ENCODE measurements around the gene ACAA1. TPM values are rescaled to one million over a fixed set of nuclear protein-coding genes. Genes with fewer than 3 reads are reported as not detected.

Gene ACAA1
- total RNA-seq, 1 donor from 2014 or later, result 107 TPM

- ATAC-seq, result no peak
- intact Hi-C loops (cut with micrococcal nuclease), result no loop called here
- DNase-seq, result no peak
Measured at GRCh38 chr3:38122712-38123290, 14.1 kb downstream of the ACAA1 start.

DNA sequence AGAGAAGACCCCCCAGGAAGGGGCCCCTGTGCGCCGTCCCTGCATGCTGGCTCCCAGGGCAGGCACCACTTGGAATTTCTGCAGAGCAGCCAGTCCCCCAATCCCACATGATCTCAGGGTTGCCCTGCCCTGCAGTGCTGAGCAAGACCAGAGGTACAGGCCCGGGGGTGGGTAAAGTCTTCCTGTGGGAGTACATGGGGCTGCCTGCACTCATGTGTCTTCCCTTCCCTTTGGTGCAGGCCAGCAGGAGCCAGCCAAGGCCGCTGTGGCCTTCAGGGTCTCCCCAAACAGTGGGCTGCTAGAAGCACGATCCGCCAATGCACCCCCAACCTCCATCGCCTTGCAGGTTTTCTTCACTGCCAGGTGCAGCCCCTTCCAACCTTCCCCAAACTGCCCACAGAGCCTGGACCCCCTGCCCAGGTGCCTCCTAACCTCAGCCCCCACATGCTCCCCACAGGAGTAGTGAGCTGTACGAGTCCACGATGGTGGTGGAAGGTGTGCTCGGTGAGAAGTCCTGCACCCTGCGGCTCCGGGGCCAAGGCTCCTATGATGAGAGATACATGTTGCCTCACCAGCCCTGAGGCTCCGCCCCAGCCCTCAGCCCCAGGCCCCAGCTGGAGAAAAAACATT lies 15.0 kb downstream of the ACAA1 start:
- DNase-seq (peak; percentile 21), ATAC-seq (no peak)
- intact Hi-C loops (cut with micrococcal nuclease), result no loop called here

GRCh38 chr3:38121451-38121831 lies 15.5 kb downstream of the ACAA1 start:
- ATAC-seq (no peak), DNase-seq (peak; percentile 35)
- intact Hi-C loops (cut with micrococcal nuclease), result no loop called here

DNA sequence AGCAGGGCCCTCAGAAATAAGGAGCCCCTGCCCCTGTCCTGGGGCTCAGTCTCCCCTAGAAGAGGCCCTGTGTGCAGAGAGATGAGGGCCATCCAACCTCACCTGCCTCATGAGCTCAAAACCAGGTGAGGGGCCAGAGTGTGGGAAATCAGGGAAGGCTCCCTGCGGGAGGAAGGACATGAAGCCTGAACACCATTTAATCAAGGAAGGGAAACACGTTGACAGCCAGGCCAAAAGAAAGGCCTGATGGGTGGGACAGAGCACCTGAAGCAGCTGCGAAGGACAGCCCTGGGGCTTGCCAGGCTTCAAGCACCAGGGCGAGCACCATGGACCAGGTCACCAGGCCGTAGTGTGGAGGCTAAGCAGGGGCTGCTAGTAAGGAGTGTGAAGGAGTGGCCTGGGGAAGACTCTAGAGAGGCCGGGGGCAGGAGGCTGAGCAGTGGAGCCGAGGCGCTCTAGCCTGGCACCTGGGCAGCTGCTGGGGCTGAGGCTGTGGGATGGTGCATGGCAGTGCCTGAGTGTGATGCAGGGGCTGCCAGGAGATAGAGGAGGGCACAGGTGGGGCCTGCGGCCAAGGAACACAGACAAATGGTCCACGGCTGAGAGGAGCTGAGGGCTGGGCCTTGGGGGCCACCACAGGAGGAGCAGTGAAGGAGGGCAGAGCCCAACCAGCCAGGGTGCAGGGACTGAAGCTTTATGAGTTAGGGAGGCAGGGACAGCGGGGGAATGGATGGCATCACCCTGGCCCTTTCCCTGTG lies 16.1 kb downstream of the ACAA1 start:
- intact Hi-C loops (cut with micrococcal nuclease), result no loop called here
- DNase-seq (no peak), ATAC-seq (no peak)

DNA sequence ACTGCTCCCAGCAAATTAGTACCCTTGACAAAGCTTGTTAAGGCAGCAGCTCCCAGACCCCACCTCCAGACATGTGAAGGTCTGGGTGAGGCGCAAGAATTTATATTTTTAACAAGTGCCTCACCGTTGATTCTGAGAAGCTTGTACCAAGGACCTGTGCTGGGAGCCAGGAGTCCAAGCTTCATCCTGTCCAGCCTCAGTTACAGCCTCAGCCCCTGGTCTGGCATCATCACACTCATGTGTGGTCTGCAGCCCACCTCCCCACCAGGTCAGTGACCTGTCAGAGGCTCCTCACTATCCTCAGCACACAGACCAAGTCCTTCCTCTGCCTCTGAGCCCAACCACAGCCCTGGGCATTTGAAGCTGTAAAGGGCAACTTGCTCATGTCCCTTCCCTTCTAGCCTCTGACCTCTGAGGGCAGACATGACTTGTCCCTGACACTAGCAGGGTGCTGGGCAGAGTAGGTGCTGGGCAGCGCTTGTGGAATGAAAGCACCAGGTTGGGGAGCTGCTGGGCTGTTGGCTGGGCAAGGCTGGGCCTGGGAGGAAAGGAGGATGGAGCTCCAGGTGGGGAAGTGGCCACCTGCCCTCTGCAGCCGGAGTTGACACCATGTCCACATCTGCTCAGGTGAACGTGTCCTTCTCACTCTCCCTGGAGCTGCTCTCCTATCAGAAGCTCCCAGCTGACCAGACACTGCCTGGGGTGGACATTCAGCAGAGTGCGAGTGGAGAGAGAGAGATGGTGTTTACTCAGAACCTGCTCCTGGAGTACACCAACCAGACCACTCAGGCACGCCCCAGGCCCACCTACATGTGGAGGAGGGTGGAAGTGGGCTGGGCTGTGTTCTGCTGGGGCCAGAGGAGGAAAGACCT lies 16.9 kb downstream of the ACAA1 start:
- ATAC-seq (no peak), DNase-seq (peak; percentile 25)
- intact Hi-C loops (cut with micrococcal nuclease), result no loop called here

GRCh38 chr3:38119248-38119544 lies 17.7 kb downstream of the ACAA1 start:
- ATAC-seq (no peak), DNase-seq (no peak)
- intact Hi-C loops (cut with micrococcal nuclease), result no loop called here

- DNase-seq (no peak), ATAC-seq (no peak)
- intact Hi-C loops (cut with micrococcal nuclease), result no loop called here
Measured at GRCh38 chr3:38118421-38119247, 18.3 kb downstream of the ACAA1 start.

DNA sequence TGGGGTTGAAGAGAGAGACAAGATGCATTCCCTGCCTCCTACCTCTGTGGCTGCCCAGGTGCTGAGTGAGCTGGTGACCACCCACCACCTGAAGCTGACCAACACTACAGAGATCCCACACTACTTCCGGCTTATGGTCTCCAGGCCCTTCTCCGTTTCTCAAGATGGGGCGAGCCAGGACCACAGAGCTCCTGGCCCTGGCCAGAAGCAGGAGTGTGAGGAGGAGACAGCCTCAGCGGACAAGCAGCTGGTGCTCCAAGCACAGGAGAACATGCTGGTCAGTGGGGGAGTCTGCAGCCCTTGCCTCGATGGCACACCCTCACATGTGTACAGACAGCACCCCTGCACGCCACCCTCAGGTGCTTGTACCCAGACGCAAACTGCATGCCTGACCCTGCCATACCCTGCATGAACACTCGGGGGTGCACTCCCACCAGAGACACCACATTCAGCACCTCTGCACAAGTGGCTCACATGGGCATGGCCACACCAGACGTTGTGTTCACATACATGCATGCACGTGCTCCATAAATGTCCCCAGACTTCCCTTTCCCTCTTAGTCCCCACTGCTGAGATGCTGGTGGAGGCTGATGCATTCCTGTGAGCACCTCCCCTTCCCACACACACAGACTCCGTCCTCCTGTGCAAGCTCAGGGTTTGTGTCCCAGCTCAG lies 19.0 kb downstream of the ACAA1 start:
- intact Hi-C loops (cut with micrococcal nuclease), result no loop called here
- ATAC-seq (peak; percentile 69), DNase-seq (peak; percentile 65)

DNA sequence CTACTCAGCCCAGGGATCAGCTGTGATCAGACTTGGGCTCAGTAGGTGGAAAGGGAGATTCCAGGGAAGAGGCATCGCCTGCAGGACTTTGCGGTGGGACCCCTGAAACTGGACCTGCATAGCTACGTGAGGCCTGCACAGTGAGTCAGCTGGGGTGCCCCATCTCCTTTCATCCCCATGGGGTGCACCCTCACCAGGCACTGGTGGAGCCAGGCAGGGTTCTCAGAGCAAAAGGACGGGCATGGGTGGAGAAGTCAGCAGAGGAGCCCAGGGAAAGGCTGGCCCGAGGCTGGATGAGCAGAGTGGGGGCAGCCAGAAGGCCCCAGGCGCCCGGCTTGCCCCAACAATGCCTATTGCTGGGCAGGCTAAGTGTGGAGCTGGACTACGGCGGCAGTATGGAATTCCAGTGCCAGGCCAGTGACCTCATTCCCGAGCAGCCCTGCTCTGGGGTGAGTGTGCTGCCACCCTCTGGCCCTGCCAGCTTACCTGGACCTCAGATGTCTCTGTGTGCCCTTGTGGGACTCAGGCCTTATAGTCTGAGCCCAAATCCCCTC lies 19.7 kb downstream of the ACAA1 start:
- intact Hi-C loops (cut with micrococcal nuclease), result no loop called here
- ATAC-seq (peak; percentile 86), DNase-seq (peak; percentile 64)

- peak; percentile 5 for ATAC-seq
- no peak for DNase-seq
Measured at GRCh38 chr3:38116471-38117162, 20.3 kb downstream of the ACAA1 start.

DNA sequence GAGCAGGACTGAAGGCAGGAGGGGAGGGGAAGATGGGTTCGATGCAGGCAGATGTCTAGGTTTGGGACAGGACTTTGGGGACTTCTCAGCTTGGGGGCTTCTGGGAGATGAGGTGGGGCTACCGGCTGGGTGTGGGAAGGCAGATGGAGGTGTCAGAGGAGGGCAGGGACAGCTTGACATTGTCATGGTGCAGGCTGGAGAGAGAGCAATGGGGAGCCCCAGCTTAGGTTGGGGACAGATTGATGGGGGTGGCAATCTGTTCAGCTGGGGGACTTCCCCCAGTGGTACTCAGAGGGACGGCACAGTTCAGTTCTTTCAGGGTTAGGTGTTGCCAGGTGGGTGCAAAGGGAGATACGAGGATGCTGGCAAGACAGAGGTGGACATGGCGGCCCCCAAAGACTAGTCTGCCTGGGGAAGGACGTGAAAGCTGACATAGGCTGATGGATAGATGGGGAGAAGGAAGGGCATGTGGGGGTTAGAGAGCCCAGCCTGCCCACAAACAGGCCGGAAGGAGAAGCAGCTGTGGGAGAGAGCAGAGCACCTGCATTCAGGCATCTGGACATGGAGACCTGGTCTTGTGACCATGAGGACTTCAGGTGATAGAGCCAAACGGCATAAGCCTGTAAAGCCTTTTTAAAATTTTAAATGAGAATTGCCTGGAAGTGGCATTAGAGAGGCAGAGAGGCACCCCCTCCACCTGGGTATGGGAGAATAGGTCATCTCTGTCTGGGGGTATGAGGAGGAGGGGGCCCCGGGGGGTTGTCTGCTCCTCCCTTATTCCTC lies 21.1 kb downstream of the ACAA1 start:
- DNase-seq (no peak), ATAC-seq (no peak)
- intact Hi-C loops (cut with micrococcal nuclease), result no loop called here

More at GRCh38 chr3:38116471-38117162, 20.3 kb downstream of the ACAA1 start:
- intact Hi-C loops (cut with micrococcal nuclease), result no loop called here

GRCh38 chr3:38114875-38115644 lies 21.9 kb downstream of the ACAA1 start:
- DNase-seq, result no peak
- intact Hi-C loops (cut with micrococcal nuclease), result no loop called here
- ATAC-seq, result no peak

DNA sequence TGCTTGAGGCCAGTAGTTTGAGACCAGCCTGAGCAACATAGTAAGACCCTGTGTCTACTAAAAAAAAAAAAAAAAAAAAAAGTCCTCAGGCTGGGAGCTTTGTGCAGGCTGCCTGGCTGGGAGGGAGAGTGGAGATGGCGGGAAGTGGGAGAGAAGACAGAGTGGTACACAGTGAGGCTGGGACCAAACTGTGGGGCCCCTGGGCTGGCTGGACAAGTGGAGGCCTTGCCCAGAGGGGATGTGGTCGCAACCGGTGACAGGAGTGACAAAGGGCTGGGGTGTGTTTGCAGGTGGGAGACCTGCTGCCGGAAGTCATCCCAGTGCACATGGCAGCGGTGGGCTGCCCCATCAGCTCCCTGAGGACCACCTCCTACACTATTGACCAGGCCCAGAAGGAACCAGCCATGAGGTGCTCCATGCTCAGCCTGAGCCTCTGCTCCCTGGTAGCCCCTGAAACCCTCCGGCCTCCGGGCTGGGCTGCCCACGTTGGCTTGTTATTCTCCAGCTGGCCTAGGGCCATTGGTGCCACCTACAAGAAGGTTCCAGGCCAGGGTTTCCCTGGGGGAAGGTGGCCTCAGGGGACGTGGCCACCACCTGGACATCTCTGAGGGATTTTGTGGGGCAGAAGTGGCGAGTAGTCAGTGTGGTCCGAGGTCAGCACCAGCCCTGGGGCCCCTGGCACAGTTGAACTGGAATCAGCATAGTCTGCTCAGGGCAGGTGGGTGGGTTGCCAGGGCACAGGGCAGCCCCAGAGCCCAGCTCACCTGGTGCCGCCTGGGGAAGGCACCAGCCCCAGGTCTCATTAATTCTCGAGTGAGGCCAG lies 22.7 kb downstream of the ACAA1 start:
- DNase-seq (no peak), ATAC-seq (no peak)
- intact Hi-C loops (cut with micrococcal nuclease), result no loop called here

DNA sequence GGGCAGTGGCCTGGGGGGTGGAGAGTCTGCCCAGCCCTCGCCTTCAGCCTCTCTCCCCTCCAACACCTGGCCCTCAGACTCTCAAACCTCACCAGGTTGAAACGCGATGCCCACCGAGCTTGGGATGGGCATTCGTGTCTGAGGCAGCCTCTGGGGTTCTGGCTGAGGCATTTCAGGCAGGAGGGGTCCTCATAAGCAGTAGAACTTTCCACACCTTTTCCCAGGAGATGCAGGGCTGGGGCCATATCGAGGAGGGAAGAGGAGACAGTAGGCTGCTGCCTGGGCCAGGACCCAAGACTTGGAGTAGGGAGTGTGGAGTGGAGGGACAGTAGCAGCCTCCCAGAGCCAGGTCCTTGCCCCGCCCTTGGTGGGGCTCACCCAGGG lies 24.6 kb downstream of the ACAA1 start:
- DNase-seq (no peak), ATAC-seq (no peak)
- intact Hi-C loops (cut with micrococcal nuclease), result no loop called here

- ATAC-seq (no peak), DNase-seq (no peak)
- intact Hi-C loops (cut with micrococcal nuclease), result no loop called here
Measured at GRCh38 chr3:38111696-38112377, 25.1 kb downstream of the ACAA1 start.

All from left ventricle myocardium superior (tissue), 1 donor.